GM12865 (cell line): Measurements from ENCODE around the gene LRRC32.

Experiments used
- DNase-seq: peaks from one replicate; pipeline ENCODE4 v3.0.0; 2010; ENCODE audit warnings: low read depth
- H3K4me3 ChIP-seq: 2 replicates; pipeline ENCODE4 v1.5.1; 2011; ENCODE audit warnings: mild to moderate bottlenecking, low read depth, low read length, control low read depth
- CTCF ChIP-seq: IDR thresholded peaks from 2 replicates; pipeline ENCODE4 v1.5.1; 2011; ENCODE audit warnings: low read length, control low read depth, low read depth, inconsistent platforms; ENCODE audit not compliant: insufficient read depth; ENCODE audit errors: missing control alignments

LRRC32 gene

GRCh38 chr11:76616676-76617552 is 53.6 kb downstream of the LRRC32 start:
- DNase-seq, result no peak
- no peak for TF ChIP-seq CTCF
- H3K4me3 ChIP-seq, result no peak overlapping the region

- no peak overlapping the region for H3K4me3 ChIP-seq
These were observed 54.6 kb downstream of the LRRC32 start for GRCh38 chr11:76615950-76616349.

GRCh38 chr11:76614471-76615179 is 55.9 kb downstream of the LRRC32 start:
- TF ChIP-seq CTCF, result no peak
- no peak overlapping the region for H3K4me3 ChIP-seq
- no peak for DNase-seq

More at GRCh38 chr11:76615950-76616349, 54.6 kb downstream of the LRRC32 start:
- DNase-seq, result no peak
- TF ChIP-seq CTCF, result no peak

- DNase-seq, result no peak
- no peak overlapping the region for H3K4me3 ChIP-seq
- no peak for TF ChIP-seq CTCF
These were observed 56.6 kb downstream of the LRRC32 start for GRCh38 chr11:76613901-76614300.

DNA sequence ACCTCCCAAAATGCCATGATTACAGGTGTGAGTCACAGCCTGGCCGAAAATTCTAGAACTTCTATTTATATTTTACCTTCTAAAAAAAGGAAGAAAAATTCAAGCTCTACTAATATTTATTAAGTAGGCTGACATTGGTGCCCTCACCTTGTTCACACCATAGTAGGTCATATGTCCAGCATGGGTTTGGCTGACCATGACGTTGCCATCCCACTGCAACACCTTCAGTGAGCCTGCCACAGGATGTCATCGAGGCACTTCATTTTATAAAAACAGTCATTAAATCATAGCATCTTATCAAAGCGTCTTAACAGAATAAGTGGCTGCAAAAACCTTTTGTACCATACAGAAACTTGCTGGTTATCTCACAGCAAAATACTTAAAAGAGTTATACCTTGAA is 58.3 kb downstream of the LRRC32 start:
- TF ChIP-seq CTCF, result no peak
- no peak for DNase-seq
- H3K4me3 ChIP-seq, result no peak overlapping the region

GRCh38 chr11:76610871-76611475 is 59.6 kb downstream of the LRRC32 start:
- no peak for DNase-seq
- no peak overlapping the region for H3K4me3 ChIP-seq
- no peak for TF ChIP-seq CTCF
